Ovary (tissue), 3 donors: ENCODE measurements around the gene CFAP90.
A peak's percentile ranks its signal among the peaks of the same experiment; 100 is the strongest.

Experiments
- CTCF ChIP-seq, 3 donors: fragments of 450-650 bp in 2 of 3; fragments of 200-600 bp in 1 of 3; IDR thresholded peaks; one replicate each; pipeline versions ENCODE4 v1.5.1 to v1.8.0; 2016 to 2022; ENCODE audit warnings: antibody characterized with exemption in 3 of 3, mild to moderate bottlenecking in 1 of 3
- EP300 ChIP-seq: sonication (generic); formaldehyde crosslinking; IDR thresholded peaks from one replicate; pipeline ENCODE4 v1.6.1; 2017; ENCODE audit warnings: antibody characterized with exemption
- POLR2A ChIP-seq: fragments of 450-650 bp; IDR thresholded peaks from one replicate; pipeline ENCODE4 v1.6.1; 2017; ENCODE audit warnings: antibody characterized with exemption, mild to moderate bottlenecking, moderate library complexity
- donor health status: DM: no; HTN: no; CAD: no.

DNA sequence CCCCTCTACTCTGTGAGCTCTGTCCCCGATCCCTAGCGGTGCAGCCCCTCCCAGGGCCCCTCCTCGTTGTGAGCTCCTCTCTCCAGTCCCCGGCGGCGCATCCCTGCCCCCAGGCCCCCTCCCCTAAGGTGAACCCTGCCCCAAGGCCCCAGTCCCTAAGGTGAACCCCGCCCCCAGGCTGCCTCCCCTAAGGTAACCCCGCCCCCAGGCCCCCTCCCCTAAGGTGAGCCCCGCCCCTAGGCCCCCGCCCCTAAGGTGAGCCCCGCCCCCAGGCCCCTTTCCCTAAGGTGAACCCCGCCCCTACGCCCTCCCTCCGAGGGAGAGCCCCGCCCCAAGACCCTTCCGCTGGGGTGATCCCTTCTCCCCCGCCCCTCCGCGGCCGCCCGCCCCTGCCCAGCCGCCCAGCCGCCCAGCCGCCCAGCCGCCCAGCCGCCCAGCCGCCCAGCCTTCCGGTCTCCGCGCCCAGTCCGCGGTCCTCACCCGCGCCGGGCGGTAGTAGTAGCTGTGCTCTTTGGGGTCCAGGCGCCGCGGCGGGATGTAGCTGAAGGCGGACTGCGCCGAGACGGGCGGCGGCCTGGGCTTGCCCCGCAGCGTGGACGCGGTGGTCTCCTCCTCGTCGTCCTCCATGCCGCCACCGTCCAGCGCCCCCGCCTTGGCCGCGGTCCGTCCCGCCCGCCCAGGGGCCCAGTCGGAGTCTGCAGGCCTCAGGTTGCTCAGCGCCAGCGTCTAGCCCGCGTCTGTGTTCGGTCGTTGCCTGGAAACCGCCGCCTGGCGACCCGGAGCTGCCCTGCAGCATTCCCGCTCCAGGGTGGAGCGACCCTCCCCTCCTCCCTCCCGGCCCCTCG lies at the start of gene CFAP90:
- TF ChIP-seq CTCF (IDR thresholded peaks at IDR 0.05) (peak in 1 of 3 donors; percentile 22), EP300 (no peak), POLR2A (no peak)
